Neutrophil (primary cell): Measurements from ENCODE around the gene PEAK1.

Source experiments
- H3K27ac ChIP-seq: fragments of 200-600 bp; sonication (generic); 2 replicates; pipeline ENCODE4 v1.5.1; 2016; ENCODE audit warnings: mild to moderate bottlenecking, moderate library complexity
- H3K27me3 ChIP-seq: fragments of 200-600 bp; sonication (generic); 2 replicates; pipeline ENCODE4 v1.6.0; 2016; ENCODE audit warnings: mild to moderate bottlenecking
- H3K36me3 ChIP-seq: fragments of 200-600 bp; sonication (generic); 2 replicates; pipeline ENCODE4 v1.5.1; 2017
- H3K4me1 ChIP-seq, 2 experiments: fragments of 200-600 bp in 1 of 2; sonication (generic) in 1 of 2; 1 replicate in 1 of 2; 2 replicates in 1 of 2; pipeline versions ENCODE4 v1.5.1 to v1.6.1; 2013 to 2016; ENCODE audit warnings: low read depth in 1 of 2, low read length in 1 of 2, mild to moderate bottlenecking in 1 of 2, moderate library complexity in 1 of 2; ENCODE audit not compliant: control insufficient read depth in 1 of 2, insufficient read depth in 1 of 2
- H3K4me3 ChIP-seq, 2 experiments: fragments of 200-600 bp in 1 of 2; sonication (generic) in 1 of 2; 1 replicate in 1 of 2; 2 replicates in 1 of 2; pipeline ENCODE4 v1.5.1; 2013 to 2016; ENCODE audit warnings: low read depth in 1 of 2, low read length in 1 of 2, mild to moderate bottlenecking in 1 of 2, moderate library complexity in 1 of 2
- H3K9me3 ChIP-seq: fragments of 200-600 bp; sonication (generic); 2 replicates; pipeline ENCODE4 v1.5.1; 2016
- TF ChIP-seq, protein P1 (sequence below): fragments of 200-600 bp; sonication (generic); IDR thresholded peaks from 2 replicates; pipeline ENCODE4 v1.5.1; 2016; ENCODE audit warnings: antibody characterized with exemption

PEAK1 gene

DNA sequence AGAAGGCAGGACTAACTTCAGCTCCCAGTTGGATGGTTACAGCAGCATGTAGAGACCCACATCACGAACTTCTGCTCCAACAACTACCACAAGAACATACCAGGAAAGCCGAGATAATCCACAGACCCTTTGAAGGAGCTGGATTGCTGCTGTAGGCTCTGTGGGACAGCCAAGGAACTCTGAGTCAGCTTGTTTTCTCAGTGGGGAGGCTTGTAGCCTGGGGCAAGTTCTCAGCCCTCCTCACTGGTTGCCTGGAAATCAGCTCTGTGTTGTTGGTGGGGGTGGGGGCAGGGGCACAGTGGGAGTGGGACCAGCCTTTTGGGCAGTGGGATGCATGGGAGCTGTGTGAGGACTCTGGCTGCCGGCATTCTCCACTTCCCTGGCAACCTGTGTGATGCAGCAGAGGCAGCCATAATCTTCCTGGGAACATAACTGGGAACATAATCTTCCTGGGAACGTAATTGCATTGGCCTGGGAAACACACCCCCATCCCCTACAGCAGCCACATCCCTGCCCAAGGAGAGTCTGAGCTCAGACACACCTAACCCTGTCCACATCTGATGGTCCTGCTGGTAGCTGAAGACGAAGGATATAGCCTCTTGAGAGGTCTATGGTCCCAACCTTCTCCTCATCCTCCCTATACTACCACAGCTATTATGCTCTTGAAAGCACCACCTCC, 153.1 kb downstream of the PEAK1 start:
- TF ChIP-seq, protein P1, sequence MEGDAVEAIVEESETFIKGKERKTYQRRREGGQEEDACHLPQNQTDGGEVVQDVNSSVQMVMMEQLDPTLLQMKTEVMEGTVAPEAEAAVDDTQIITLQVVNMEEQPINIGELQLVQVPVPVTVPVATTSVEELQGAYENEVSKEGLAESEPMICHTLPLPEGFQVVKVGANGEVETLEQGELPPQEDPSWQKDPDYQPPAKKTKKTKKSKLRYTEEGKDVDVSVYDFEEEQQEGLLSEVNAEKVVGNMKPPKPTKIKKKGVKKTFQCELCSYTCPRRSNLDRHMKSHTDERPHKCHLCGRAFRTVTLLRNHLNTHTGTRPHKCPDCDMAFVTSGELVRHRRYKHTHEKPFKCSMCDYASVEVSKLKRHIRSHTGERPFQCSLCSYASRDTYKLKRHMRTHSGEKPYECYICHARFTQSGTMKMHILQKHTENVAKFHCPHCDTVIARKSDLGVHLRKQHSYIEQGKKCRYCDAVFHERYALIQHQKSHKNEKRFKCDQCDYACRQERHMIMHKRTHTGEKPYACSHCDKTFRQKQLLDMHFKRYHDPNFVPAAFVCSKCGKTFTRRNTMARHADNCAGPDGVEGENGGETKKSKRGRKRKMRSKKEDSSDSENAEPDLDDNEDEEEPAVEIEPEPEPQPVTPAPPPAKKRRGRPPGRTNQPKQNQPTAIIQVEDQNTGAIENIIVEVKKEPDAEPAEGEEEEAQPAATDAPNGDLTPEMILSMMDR, result no peak
- Histone ChIP-seq H3K9me3 (no peaks in the 10 kb centered on the region), H3K36me3 (peaks cover 6% of the 10 kb centered on the region), H3K4me1 (no peaks in the 10 kb centered on the region), H3K4me3 (no peak overlapping the region), H3K27me3 (no peaks in the 10 kb centered on the region), H3K27ac (no peak overlapping the region)

DNA sequence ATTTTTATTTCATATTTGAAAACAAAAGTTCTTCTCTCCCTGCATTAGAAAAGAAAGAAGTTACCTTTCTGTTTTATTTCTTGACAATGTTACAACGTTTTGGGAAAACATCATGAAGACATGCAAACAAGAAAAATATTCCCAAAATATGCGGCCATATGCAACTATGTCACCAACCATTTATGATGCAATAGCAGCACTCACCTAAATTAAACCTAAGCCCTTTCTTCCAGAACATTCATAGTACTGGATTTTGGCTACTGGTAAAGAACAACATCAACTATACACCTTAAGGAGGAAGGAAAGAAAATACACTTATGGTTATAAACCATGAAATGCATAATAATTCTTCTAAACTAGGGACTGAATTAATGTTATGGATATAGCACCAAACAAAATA, 164.5 kb downstream of the PEAK1 start:
- TF ChIP-seq, protein P1, result no peak
- no peak overlapping the region for H3K4me3 ChIP-seq
- H3K27me3 ChIP-seq, result no peaks in the 10 kb centered on the region

DNA sequence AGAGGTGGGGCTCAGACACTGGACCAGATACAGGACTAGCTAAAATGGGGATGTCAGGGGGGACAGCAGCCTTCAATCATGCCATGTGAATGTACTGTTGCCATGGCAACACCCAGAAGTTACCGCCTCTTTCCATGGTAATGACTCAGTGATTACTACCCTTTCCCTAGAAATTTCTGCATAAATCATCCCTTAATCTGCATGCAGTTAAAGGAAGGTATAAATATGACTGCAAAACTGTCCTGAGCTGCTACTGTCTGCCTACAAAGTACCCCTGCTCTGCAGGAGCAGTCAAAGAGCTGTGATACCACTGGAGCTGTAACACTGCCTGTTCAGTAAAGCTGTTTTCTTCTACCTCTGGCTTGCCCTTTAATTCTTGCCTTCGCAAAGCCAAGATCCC, 168.2 kb downstream of the PEAK1 start:
- no peak overlapping the region for H3K27ac ChIP-seq
- H3K4me3 ChIP-seq, result no peak overlapping the region
- peaks cover 37% of the 10 kb centered on the region for H3K36me3 ChIP-seq
- no peaks in the 10 kb centered on the region for H3K27me3 ChIP-seq
- H3K4me1 ChIP-seq, result no peaks in the 10 kb centered on the region
- no peaks in the 10 kb centered on the region for H3K9me3 ChIP-seq
- TF ChIP-seq, protein P1, result no peak

More for the DNA sequence above, 164.5 kb downstream of the PEAK1 start:
- Histone ChIP-seq H3K27ac (no peak overlapping the region), H3K4me1 (no peaks in the 10 kb centered on the region), H3K9me3 (no peaks in the 10 kb centered on the region), H3K36me3 (peaks cover 16% of the 10 kb centered on the region)

DNA sequence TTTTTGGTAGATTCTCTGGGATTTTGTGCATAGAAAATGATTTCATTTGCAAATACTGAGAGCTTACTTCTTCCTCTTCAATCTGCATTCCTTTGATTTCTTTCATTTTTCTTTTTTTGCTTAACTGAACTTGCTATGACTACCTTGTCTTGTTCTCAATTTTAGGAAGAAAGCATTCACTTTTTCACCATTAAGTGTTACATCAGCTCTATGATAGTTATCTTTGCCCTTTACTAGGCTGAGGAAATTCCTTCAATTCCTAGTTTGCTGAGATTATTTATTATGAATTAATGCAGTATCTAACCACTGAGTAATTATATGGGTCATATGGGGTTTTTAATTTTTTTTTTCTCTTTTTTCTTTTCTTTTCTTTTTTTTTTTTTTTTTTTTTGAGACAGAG, 172.8 kb downstream of the PEAK1 start:
- Histone ChIP-seq H3K27me3 (no peaks in the 10 kb centered on the region), H3K36me3 (peaks cover 40% of the 10 kb centered on the region), H3K4me3 (no peak overlapping the region), H3K9me3 (no peaks in the 10 kb centered on the region), H3K4me1 (no peaks in the 10 kb centered on the region), H3K27ac (no peak overlapping the region)
- TF ChIP-seq, protein P1, result no peak

DNA sequence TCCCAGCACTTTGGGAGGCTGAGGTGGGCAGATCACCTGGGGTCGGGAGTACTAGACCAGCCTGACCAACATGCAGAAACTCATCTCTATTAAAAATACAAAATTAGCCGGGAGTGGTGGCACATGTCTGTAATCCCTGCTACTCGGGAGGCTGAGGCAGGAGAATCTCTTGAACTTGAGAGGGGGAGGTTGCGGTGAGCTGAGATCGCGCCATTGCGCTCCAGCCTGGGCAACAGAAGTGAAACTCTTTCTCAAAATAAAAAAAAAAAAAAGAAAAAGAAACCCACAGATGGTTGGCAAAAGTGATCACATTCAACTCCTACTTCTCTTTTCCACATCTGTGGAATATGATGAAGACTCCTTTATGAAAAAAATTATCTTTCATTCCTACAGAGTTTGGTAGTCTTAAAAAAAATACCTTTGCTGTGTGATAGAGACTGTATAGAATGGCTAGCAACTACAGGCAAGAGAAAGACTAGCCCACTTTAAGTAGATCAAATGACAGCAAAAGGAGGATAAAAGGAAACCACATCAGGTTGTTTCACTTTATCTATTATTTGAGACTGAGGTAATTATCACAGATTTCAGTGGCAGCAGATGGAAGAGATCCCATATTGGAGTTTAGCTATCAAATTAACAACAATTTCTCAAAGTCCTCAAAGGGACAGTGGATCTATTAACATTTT, 176.0 kb downstream of the PEAK1 start:
- Histone ChIP-seq H3K9me3 (no peaks in the 10 kb centered on the region), H3K27me3 (no peaks in the 10 kb centered on the region), H3K27ac (no peak overlapping the region), H3K4me3 (no peak overlapping the region), H3K4me1 (no peaks in the 10 kb centered on the region), H3K36me3 (peaks cover 26% of the 10 kb centered on the region)
- TF ChIP-seq, protein P1, result no peak
